PFSK-1 (cell line): Measurements from ENCODE around the gene CMTM2.

ENCODE experiments used
- FOXP2 ChIP-seq: optimal IDR thresholded peaks from 2 replicates; pipeline ENCODE3; 2011; ENCODE audit warnings: borderline replicate concordance, control low read depth, inconsistent platforms; ENCODE audit not compliant: insufficient read depth; ENCODE audit errors: extremely low read length, extremely low read depth
- POLR2AphosphoS5 ChIP-seq: IDR thresholded peaks from 2 replicates; pipeline ENCODE4 v1.6.1; 2012; ENCODE audit warnings: low read depth, mild to moderate bottlenecking, control low read depth, low read length, moderate library complexity
- TAF1 ChIP-seq: IDR thresholded peaks from 2 replicates; pipeline ENCODE4 v1.6.1; 2012; ENCODE audit warnings: low read length, control low read depth, borderline replicate concordance; ENCODE audit not compliant: insufficient read depth
- TF ChIP-seq, protein P1 (sequence below), 2 experiments: IDR thresholded peaks; 2 replicates each; pipeline versions ENCODE4 v1.6.1 to v1.8.0; 2011 to 2012; ENCODE audit warnings: low read depth in 2 of 2, low read length in 2 of 2, control low read depth in 1 of 2, inconsistent platforms in 1 of 2, mild to moderate bottlenecking in 1 of 2, moderate library complexity in 1 of 2; ENCODE audit not compliant: insufficient read depth in 1 of 2

DNA sequence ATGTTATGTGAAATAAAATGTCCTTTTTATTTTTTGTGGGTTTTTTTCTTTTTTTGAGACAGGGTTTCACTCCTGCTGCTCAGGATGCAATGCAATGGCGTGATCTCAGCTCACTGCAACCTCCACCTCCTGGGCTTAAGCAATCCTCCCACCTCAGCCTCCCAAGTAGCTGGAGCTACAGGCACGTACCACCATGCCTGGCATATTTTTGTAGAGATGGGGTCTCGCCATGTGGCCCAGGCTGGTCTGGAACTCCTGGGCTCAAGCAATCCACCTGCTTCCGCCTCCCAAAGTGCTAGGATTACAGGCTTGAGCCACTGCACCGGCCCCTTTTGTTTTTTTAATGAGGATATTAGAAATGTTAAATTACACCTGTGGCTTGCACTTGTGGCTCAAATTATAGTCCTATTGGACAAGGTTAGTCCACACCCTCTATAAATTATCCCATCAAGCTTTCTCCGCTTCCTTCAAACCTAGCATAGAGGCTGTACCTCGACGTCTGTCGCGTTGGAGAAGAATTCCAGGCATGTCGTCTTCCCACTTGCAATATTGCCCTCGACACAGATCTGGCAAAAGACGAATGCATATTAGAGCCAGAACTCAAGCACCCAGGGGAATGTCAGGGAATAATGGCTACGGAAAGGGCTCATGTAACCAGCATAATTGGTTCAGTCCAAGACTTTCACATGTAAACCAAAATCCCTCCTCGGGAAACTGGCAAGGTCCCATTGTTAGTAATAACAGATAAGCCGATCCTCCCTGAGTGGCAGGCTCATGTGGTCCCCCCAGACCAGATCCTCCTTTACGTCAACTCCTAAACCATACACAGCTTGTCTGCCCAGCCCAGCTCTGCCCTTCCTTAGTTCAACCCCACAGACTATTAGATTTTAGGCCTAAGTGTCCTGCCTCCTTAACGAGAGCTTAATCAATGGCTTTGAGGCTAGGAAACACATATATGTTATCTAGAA, 37.6 kb upstream of the CMTM2 start:
- TF ChIP-seq POLR2AphosphoS5 (no peak), TAF1 (no peak), FOXP2 (no peak)
- TF ChIP-seq, protein P1, sequence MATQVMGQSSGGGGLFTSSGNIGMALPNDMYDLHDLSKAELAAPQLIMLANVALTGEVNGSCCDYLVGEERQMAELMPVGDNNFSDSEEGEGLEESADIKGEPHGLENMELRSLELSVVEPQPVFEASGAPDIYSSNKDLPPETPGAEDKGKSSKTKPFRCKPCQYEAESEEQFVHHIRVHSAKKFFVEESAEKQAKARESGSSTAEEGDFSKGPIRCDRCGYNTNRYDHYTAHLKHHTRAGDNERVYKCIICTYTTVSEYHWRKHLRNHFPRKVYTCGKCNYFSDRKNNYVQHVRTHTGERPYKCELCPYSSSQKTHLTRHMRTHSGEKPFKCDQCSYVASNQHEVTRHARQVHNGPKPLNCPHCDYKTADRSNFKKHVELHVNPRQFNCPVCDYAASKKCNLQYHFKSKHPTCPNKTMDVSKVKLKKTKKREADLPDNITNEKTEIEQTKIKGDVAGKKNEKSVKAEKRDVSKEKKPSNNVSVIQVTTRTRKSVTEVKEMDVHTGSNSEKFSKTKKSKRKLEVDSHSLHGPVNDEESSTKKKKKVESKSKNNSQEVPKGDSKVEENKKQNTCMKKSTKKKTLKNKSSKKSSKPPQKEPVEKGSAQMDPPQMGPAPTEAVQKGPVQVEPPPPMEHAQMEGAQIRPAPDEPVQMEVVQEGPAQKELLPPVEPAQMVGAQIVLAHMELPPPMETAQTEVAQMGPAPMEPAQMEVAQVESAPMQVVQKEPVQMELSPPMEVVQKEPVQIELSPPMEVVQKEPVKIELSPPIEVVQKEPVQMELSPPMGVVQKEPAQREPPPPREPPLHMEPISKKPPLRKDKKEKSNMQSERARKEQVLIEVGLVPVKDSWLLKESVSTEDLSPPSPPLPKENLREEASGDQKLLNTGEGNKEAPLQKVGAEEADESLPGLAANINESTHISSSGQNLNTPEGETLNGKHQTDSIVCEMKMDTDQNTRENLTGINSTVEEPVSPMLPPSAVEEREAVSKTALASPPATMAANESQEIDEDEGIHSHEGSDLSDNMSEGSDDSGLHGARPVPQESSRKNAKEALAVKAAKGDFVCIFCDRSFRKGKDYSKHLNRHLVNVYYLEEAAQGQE (IDR thresholded peaks at IDR 0.05; ENCODE audit: insufficient read depth in 1 of 2, low read depth in 2 of 2, low read length in 2 of 2) = no peak
